Osteoblast (primary cell): Measurements from ENCODE around the gene DRAXIN. TPM values are rescaled to one million over a fixed set of nuclear protein-coding genes. Genes with fewer than 3 reads are reported as not detected.

Source experiments
- DNase-seq: peaks from one replicate; pipeline ENCODE4 v3.0.0; 2011; ENCODE audit warnings: low spot score, mixed read lengths; ENCODE audit not compliant: insufficient read length; ENCODE audit errors: missing footprints
- H2AFZ ChIP-seq: 2 replicates; pipeline ENCODE4 v1.6.0; 2011; ENCODE audit warnings: mild to moderate bottlenecking, low read length
- H3K27ac ChIP-seq: 2 replicates; pipeline ENCODE4 v1.5.1; 2011; ENCODE audit warnings: mild to moderate bottlenecking, low read depth, low read length, moderate library complexity
- H3K27me3 ChIP-seq: 2 replicates; pipeline ENCODE4 v1.6.0; 2012; ENCODE audit warnings: mild to moderate bottlenecking, control low read depth, inconsistent platforms, low read length, moderate library complexity; ENCODE audit not compliant: insufficient read depth
- H3K36me3 ChIP-seq: 2 replicates; pipeline ENCODE4 v1.5.1; 2011; ENCODE audit warnings: mild to moderate bottlenecking, low read length, control low read depth, moderate library complexity; ENCODE audit not compliant: insufficient read depth
- H3K4me1 ChIP-seq: 2 replicates; pipeline ENCODE4 v1.5.1; 2011; ENCODE audit warnings: mild to moderate bottlenecking, low read length, control low read depth, moderate library complexity; ENCODE audit not compliant: insufficient read depth
- H3K4me2 ChIP-seq: 2 replicates; pipeline ENCODE4 v1.6.0; 2011; ENCODE audit warnings: mild to moderate bottlenecking, low read length; ENCODE audit not compliant: insufficient read depth
- H3K4me3 ChIP-seq: fragments of 200-600 bp; sonication (generic); 3 replicates; pipeline ENCODE4 v1.5.1; 2012; ENCODE audit warnings: mild to moderate bottlenecking, low read length, inconsistent platforms; ENCODE audit not compliant: insufficient read depth
- H3K79me2 ChIP-seq: 2 replicates; pipeline ENCODE4 v1.6.0; 2012; ENCODE audit warnings: mild to moderate bottlenecking, low read length, control low read depth, inconsistent platforms; ENCODE audit not compliant: insufficient read depth
- H3K9me3 ChIP-seq: 2 replicates; pipeline ENCODE4 v1.5.1; 2011; ENCODE audit warnings: low read depth, low read length, control low read depth
- H4K20me1 ChIP-seq: 2 replicates; pipeline ENCODE4 v1.6.0; 2012; ENCODE audit warnings: mild to moderate bottlenecking, low read length, control low read depth; ENCODE audit not compliant: insufficient read depth
- total RNA-seq: library from RNA; depleted of rRNA; stranded (reverse); fragments of >200 nt; gene quantifications from 2 replicates; pipeline ENCODE4 v1.2.3, GENCODE V29; 2012
- TF ChIP-seq, protein P1 (sequence below): IDR thresholded peaks from 2 replicates; pipeline ENCODE4 v1.5.1; 2011; ENCODE audit warnings: mild to moderate bottlenecking, low read depth, low read length, moderate library complexity; ENCODE audit errors: extremely low read depth

DRAXIN gene
- total RNA-seq, 1 donor, result under 0.01 TPM

GRCh38 chr1:11752359-11753088 lies 61.0 kb downstream of the DRAXIN start:
- H3K4me1 ChIP-seq, result no peaks in the 10 kb centered on the region
- H3K4me3 ChIP-seq, result no peak overlapping the region
- H3K9me3 ChIP-seq, result no peaks in the 10 kb centered on the region
- TF ChIP-seq, protein P1, sequence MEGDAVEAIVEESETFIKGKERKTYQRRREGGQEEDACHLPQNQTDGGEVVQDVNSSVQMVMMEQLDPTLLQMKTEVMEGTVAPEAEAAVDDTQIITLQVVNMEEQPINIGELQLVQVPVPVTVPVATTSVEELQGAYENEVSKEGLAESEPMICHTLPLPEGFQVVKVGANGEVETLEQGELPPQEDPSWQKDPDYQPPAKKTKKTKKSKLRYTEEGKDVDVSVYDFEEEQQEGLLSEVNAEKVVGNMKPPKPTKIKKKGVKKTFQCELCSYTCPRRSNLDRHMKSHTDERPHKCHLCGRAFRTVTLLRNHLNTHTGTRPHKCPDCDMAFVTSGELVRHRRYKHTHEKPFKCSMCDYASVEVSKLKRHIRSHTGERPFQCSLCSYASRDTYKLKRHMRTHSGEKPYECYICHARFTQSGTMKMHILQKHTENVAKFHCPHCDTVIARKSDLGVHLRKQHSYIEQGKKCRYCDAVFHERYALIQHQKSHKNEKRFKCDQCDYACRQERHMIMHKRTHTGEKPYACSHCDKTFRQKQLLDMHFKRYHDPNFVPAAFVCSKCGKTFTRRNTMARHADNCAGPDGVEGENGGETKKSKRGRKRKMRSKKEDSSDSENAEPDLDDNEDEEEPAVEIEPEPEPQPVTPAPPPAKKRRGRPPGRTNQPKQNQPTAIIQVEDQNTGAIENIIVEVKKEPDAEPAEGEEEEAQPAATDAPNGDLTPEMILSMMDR, result no peak
- peaks cover 12% of the 10 kb centered on the region for H4K20me1 ChIP-seq
- no peaks in the 10 kb centered on the region for H3K79me2 ChIP-seq
- peaks cover 18% of the 10 kb centered on the region for H3K36me3 ChIP-seq
- H2AFZ ChIP-seq, result no peak overlapping the region
- H3K4me2 ChIP-seq, result no peak overlapping the region
- peaks cover 3% of the 10 kb centered on the region for H3K27me3 ChIP-seq
- no peak overlapping the region for H3K27ac ChIP-seq
- DNase-seq, result peak; percentile 46

DNA sequence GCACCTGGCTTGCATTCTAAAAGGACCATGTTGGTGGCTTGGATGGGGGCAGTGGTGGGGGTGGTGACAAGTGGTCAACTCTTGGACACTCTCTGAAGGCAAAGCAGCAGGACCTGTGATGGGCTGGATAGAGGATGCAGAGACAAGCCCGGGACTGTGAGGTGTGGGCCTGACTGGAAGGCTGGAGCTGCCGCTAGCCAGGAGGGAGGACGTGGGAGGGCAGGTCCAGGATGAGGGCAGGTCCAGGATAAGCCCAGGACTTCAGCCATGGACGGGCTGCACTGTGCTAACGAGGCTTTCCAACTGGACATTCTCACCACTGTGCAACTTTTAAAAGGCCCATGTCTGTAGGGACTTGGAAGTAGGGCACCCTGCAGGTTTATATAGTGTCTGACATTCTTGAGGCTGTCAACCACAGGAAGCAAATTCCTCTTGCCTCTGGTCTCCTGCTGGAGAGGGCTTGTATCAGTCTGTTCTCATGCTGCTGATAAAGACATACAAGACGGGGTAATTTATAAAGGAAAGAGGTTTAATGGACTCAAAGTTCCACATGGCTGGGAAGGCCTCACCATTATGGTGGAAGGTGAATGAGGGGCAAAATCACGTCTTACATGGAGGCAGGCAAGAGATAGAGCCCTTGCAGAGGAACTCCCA lies 62.2 kb downstream of the DRAXIN start:
- H3K27ac ChIP-seq, result no peak overlapping the region
- peaks cover 5% of the 10 kb centered on the region for H4K20me1 ChIP-seq
- no peaks in the 10 kb centered on the region for H3K79me2 ChIP-seq
- H3K4me1 ChIP-seq, result no peaks in the 10 kb centered on the region
- peaks cover 15% of the 10 kb centered on the region for H3K36me3 ChIP-seq
- DNase-seq, result peak; percentile 46
- no peak overlapping the region for H3K4me3 ChIP-seq
- TF ChIP-seq, protein P1, result no peak
- no peak overlapping the region for H3K4me2 ChIP-seq
- no peak overlapping the region for H2AFZ ChIP-seq
- peaks cover 3% of the 10 kb centered on the region for H3K27me3 ChIP-seq
- H3K9me3 ChIP-seq, result no peaks in the 10 kb centered on the region

DNA sequence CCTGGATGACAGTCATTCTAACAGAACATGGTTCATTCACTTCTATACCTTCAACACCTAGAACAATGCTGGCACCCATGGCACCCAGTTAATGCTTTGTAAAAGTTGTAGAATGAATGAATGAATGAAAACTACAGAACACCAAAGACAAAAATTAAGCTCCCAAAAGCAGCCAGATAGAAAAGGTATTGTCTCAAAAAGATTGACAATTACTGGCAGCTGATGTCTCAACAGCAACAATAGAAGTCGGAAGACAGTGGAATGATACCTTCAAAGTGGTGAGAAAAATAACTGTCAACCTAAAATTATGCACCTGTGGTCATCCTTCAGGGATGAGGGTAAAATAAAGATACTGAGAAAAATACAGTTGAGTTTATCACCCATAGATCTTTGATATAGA lies 65.5 kb downstream of the DRAXIN start:
- TF ChIP-seq, protein P1, result no peak
- no peak overlapping the region for H3K4me3 ChIP-seq
- H3K79me2 ChIP-seq, result no peaks in the 10 kb centered on the region
- H2AFZ ChIP-seq, result no peak overlapping the region
- no peaks in the 10 kb centered on the region for H3K36me3 ChIP-seq
- H3K4me1 ChIP-seq, result no peaks in the 10 kb centered on the region
- no peak overlapping the region for H3K27ac ChIP-seq
- DNase-seq, result peak; percentile 25
- H4K20me1 ChIP-seq, result no peaks in the 10 kb centered on the region
- H3K27me3 ChIP-seq, result peaks cover 10% of the 10 kb centered on the region
- no peaks in the 10 kb centered on the region for H3K9me3 ChIP-seq
- H3K4me2 ChIP-seq, result no peak overlapping the region

DNA sequence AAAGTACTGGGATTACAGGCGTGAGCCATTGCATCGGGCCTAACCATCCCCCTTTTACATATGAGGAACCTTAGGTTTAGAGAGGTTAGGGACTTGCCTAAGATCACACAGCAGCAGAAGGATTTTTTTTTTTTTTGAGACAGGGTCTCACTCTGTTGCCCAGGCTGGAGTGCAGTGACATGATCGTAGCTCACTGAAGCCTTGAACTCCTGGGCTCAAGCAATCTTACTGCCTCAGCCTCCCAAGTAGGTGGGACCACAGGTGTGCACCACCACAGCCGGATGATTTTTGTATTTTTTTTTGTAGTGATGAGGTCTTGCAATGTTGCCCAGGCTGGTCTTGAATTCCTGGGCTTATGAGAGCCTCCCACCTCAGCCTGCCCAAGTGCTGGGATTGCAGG lies 68.3 kb downstream of the DRAXIN start:
- H3K4me2 ChIP-seq, result no peak overlapping the region
- H3K36me3 ChIP-seq, result no peaks in the 10 kb centered on the region
- H3K4me3 ChIP-seq, result no peak overlapping the region
- peaks cover 18% of the 10 kb centered on the region for H3K27me3 ChIP-seq
- no peak overlapping the region for H3K27ac ChIP-seq
- H3K9me3 ChIP-seq, result no peaks in the 10 kb centered on the region
- no peaks in the 10 kb centered on the region for H3K4me1 ChIP-seq
- H4K20me1 ChIP-seq, result no peaks in the 10 kb centered on the region
- no peak overlapping the region for H2AFZ ChIP-seq
- TF ChIP-seq, protein P1, result no peak
- no peak for DNase-seq
- H3K79me2 ChIP-seq, result no peaks in the 10 kb centered on the region
